ENCODE measurements around the gene PACS1. TPM values are rescaled to one million over a fixed set of nuclear protein-coding genes. Genes with fewer than 3 reads are reported as not detected.

PACS1 gene
- total RNA-seq, 1 donor from 2014 or later, result 24.9 TPM

DNA sequence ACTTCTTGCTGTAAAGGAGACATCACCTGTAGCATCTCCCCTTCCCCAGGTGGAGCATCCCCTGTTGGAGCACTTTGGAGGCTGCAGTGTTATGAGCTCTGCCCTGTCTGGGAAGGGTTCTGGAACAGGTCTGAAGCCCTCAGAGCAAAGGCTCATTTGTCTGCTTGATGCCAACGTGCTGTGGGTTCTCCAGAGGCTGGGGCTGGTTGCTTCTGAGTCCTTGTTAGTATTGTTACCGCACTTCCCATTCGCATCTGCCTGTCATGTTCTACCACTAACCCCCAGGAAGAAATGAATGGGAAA lies 73.1 kb downstream of the PACS1 start:
- DNase-seq (ENCODE audit: low read depth), result no peak
- H3K4me3 ChIP-seq (ENCODE audit: low read depth, low read length), result no peak overlapping the region
- TF ChIP-seq, protein P1, sequence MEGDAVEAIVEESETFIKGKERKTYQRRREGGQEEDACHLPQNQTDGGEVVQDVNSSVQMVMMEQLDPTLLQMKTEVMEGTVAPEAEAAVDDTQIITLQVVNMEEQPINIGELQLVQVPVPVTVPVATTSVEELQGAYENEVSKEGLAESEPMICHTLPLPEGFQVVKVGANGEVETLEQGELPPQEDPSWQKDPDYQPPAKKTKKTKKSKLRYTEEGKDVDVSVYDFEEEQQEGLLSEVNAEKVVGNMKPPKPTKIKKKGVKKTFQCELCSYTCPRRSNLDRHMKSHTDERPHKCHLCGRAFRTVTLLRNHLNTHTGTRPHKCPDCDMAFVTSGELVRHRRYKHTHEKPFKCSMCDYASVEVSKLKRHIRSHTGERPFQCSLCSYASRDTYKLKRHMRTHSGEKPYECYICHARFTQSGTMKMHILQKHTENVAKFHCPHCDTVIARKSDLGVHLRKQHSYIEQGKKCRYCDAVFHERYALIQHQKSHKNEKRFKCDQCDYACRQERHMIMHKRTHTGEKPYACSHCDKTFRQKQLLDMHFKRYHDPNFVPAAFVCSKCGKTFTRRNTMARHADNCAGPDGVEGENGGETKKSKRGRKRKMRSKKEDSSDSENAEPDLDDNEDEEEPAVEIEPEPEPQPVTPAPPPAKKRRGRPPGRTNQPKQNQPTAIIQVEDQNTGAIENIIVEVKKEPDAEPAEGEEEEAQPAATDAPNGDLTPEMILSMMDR (conservative IDR thresholded peaks at IDR 0.05; ENCODE audit: low read depth, low read length), result no peak

DNA sequence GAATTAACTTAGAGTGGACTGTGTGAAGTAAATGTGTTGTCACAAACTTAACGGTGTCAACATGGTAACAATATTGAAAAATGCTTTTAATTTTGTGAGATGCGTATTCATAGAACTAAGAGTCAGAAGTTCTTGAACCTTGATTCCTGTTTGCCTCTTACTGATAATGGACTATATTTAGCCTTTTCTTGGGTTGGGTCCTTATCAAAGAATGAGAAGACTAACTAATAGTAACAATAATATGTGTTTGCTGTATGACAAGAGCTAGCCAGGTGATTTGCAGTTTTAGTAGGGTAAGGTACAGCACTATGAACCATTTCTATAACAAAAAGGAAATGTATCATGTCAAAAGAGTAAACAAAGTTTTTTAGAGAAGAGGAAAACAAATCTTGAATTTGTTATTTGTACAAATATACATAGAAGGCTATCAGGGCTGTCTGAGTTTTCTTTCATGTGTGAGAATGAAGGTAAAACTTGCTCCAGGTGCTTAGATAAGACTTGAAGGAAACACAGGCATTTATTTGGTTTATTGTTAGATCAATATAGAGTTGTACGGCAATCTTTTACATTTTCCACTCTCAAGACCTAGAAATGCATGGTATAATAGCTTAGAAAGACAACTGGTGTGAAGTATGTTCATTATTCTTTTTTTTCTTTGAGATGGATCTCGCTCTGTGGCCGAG lies 74.1 kb downstream of the PACS1 start:
- TF ChIP-seq, protein P1 (conservative IDR thresholded peaks at IDR 0.05; ENCODE audit: low read depth, low read length), result no peak
- DNase-seq (ENCODE audit: low read depth), result no peak
- no peak overlapping the region for H3K4me3 ChIP-seq (ENCODE audit: low read depth, low read length)

DNA sequence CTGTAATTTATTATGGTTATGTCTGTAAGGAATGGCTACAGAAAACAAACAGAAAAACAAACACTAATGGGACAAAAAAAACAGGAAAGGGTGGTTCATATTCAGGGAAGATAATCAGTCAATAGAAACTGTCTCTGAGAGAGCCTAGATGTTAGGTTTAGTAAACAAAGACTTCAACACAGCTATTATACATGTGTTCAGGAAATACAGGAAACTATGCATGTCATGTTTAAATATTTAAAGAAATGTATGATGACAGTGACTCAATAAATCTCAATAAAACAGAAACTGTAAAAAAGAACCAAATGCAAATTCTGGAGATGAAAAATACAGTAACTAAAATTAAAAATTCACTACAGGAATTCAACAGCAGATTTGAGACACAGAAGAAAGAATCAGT lies 76.0 kb downstream of the PACS1 start:
- TF ChIP-seq, protein P1 (conservative IDR thresholded peaks at IDR 0.05; ENCODE audit: low read depth, low read length), result no peak
- no peak overlapping the region for H3K4me3 ChIP-seq (ENCODE audit: low read depth, low read length)
- no peak for DNase-seq (ENCODE audit: low read depth)

DNA sequence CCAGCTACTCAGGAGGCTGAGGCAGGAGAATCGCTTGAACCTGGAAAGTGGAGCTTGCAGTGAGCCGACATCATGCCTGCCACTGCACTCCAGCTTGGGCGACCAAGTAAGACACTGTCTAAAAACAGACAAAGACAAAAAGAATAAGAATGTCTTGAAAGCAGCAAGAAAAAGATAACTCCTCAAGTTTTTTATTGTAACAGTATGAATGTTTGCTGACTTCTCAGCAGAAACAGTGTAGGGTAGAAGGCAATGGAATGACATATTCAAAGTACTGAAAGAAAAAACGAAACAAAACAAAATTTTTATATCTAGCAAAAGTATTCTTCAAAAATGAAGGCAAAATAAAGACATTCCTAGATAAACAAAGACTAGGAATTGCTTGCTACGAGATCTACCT lies 76.9 kb downstream of the PACS1 start:
- no peak for DNase-seq (ENCODE audit: low read depth)
- H3K4me3 ChIP-seq (ENCODE audit: low read depth, low read length), result no peak overlapping the region
- TF ChIP-seq, protein P1 (conservative IDR thresholded peaks at IDR 0.05; ENCODE audit: low read depth, low read length), result no peak

DNA sequence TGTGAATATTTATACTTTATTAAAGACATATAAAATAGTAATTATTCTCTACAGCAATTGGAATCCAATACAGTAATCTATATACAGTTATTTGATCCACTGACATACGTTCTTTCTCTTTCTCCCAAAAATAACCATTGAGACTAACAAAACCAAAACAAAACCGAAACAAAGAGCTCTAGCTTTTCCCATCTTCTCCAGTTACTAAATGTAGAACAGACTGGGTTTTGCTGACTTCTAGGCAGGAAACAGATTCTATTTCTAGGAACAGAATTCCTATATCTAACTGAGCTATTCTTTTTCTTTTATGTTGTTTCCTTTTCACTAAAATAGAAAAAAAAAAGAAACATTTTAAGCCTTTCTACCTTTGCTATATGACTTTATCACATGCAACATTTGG lies 80.1 kb downstream of the PACS1 start:
- TF ChIP-seq, protein P1 (conservative IDR thresholded peaks at IDR 0.05; ENCODE audit: low read depth, low read length), result no peak
- DNase-seq (ENCODE audit: low read depth), result no peak
- H3K4me3 ChIP-seq (ENCODE audit: low read depth, low read length), result no peak overlapping the region

DNA sequence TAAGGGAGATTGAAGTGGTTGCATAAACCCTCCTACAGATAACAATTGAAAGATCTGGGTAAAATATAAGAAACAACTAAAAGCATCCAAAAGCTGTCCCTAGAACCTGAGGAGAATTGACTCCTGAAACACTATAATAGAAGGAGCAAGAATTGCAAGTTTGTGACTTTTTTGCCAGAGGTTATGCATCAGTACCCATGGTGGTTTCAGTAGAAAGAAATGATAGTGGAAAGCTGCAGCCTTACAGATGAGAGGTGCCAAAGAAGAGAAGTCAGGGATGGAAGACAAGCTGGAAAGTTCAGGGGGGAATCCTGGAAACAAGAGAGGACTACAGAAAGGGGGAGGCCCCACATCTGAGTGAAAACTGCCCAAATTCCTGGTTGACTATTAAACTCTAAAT lies 80.7 kb downstream of the PACS1 start:
- H3K4me3 ChIP-seq (ENCODE audit: low read depth, low read length), result no peak overlapping the region
- TF ChIP-seq, protein P1 (conservative IDR thresholded peaks at IDR 0.05; ENCODE audit: low read depth, low read length), result no peak
- no peak for DNase-seq (ENCODE audit: low read depth)

DNA sequence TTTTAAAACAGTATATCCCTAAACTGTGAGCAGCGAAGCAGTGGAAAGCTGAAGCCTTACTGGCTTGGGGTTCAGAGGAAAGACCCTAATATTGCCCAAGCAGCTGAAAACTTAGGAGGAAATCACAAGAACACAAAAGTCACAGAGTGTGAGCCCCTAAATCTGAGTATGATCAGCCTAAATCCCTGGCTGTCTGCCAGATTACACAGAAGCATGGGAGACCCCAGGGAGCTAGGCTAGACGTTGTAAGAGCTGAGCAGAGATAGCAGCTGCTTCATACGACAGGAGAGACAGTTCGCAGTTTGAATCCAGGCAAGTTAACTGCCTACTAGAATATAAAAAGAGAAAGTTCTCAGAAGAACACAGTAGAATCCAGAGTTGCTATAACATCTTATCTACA lies 81.2 kb downstream of the PACS1 start:
- no peak overlapping the region for H3K4me3 ChIP-seq (ENCODE audit: low read depth, low read length)
- DNase-seq (ENCODE audit: low read depth), result no peak
- TF ChIP-seq, protein P1 (conservative IDR thresholded peaks at IDR 0.05; ENCODE audit: low read depth, low read length), result no peak

All from epithelial cell of proximal tubule (primary cell).